Tracheal epithelial cell (primary cell): ENCODE results near the gene PCDHA3. TPM values are rescaled to one million over a fixed set of nuclear protein-coding genes. Genes with fewer than 3 reads are reported as not detected.

Source experiments
- total RNA-seq: library from RNA; depleted of rRNA; stranded (reverse); fragments of >200 nt; gene quantifications from 2 replicates; pipeline ENCODE4 v1.2.1, GENCODE V29; 2014

PCDHA3 gene
- total RNA-seq: under 0.01 TPM in 2 replicates

GRCh38 chr5:140800816-140801493, at the start of gene PCDHA3:
PCDHA3 (plus strand) TSS chr5:140801057.

GRCh38 chr5:140785905-140786686, 14.8 kb upstream of the PCDHA3 start, which contains the start of gene PCDHA1:
PCDHA1 (plus strand) TSS chr5:140786140.

GRCh38 chr5:140794595-140795258, 6.1 kb upstream of the PCDHA3 start, which contains the start of gene PCDHA2:
PCDHA2 (plus strand) TSS chr5:140794852.

GRCh38 chr5:140806834-140807775, 6.2 kb downstream of the PCDHA3 start, which contains the start of gene PCDHA4:
PCDHA4 (plus strand) TSS chr5:140807068.

GRCh38 chr5:140821375-140822280, 20.8 kb downstream of the PCDHA3 start, which contains the start of gene PCDHA5:
PCDHA5 (plus strand) TSS chr5:140821613.

GRCh38 chr5:140827704-140828361, 27.0 kb downstream of the PCDHA3 start, which contains the start of gene PCDHA6:
PCDHA6 (plus strand) TSS chr5:140827960; CDS start chr5:140828092, 132 bp downstream.

GRCh38 chr5:140833993-140834392, 33.1 kb downstream of the PCDHA3 start, which contains the start of gene PCDHA7:
PCDHA7 (plus strand) TSS chr5:140834269; CDS start chr5:140834384, 115 bp downstream.

GRCh38 chr5:140840978-140841962, 40.4 kb downstream of the PCDHA3 start, which contains the start of gene PCDHA8:
PCDHA8 (plus strand) TSS chr5:140841187; CDS start chr5:140841322, 135 bp downstream.

GRCh38 chr5:140848139-140849102, 47.6 kb downstream of the PCDHA3 start, which contains the start of gene PCDHA9:
PCDHA9 (plus strand) TSS chr5:140848382; CDS start chr5:140848496, 114 bp downstream.

Other genes starting within 250 kb of the PCDHA3 start
- gene SRA1, start 243.6 kb upstream of the PCDHA3 start, total RNA-seq: 16.4 and 34.5 TPM in 2 replicates
- 3.2 and 6.0 TPM in 2 replicates for gene APBB3, start 236.5 kb upstream of the PCDHA3 start, total RNA-seq
- 10.4 and 16.9 TPM in 2 replicates for gene SLC35A4, start 236.2 kb upstream of the PCDHA3 start, total RNA-seq
- gene CD14, start 167.9 kb upstream of the PCDHA3 start, total RNA-seq: 1.4 and 6.8 TPM in 2 replicates
- 9.9 and 26.2 TPM in 2 replicates for gene TMCO6, start 161.6 kb upstream of the PCDHA3 start, total RNA-seq
- gene NDUFA2, start 153.4 kb upstream of the PCDHA3 start, total RNA-seq: 26.5 and 27.9 TPM in 2 replicates
- 62.4 and 66.5 TPM in 2 replicates for gene IK, start 153.2 kb upstream of the PCDHA3 start, total RNA-seq
- 31.5 and 57.8 TPM in 2 replicates for gene WDR55, start 136.2 kb upstream of the PCDHA3 start, total RNA-seq
- 0.43 TPM in 1 of 2 replicates, not detected in the other for gene DND1, start 127.5 kb upstream of the PCDHA3 start, total RNA-seq
- gene HARS1, start 109.7 kb upstream of the PCDHA3 start, total RNA-seq: 36.7 and 59.8 TPM in 2 replicates
- gene HARS2, start 109.6 kb upstream of the PCDHA3 start, total RNA-seq: 30.9 and 45.3 TPM in 2 replicates
- 44.5 and 49.2 TPM in 2 replicates for gene ZMAT2, start 100.6 kb upstream of the PCDHA3 start, total RNA-seq
- not detected in 2 replicates for gene PCDHA1, start 14.9 kb upstream of the PCDHA3 start, total RNA-seq
- not detected in 2 replicates for gene PCDHA2, start 6.2 kb upstream of the PCDHA3 start, total RNA-seq
- gene PCDHA4, start 6.0 kb downstream of the PCDHA3 start, total RNA-seq: 0.21 and 1.2 TPM in 2 replicates
- gene PCDHA5, start 20.6 kb downstream of the PCDHA3 start, total RNA-seq: not detected in 2 replicates
- gene PCDHA6, start 26.9 kb downstream of the PCDHA3 start, total RNA-seq: 0.43 and 0.48 TPM in 2 replicates
- under 0.01 and 0.48 TPM in 2 replicates for gene PCDHA7, start 33.2 kb downstream of the PCDHA3 start, total RNA-seq
- not detected in 2 replicates for gene PCDHA8, start 40.1 kb downstream of the PCDHA3 start, total RNA-seq
- gene PCDHA9, start 47.3 kb downstream of the PCDHA3 start, total RNA-seq: under 0.01 TPM in 2 replicates
- under 0.01 and 0.48 TPM in 2 replicates for gene PCDHA10, start 54.8 kb downstream of the PCDHA3 start, total RNA-seq
- 0.48 and 1.7 TPM in 2 replicates for gene PCDHA11, start 67.9 kb downstream of the PCDHA3 start, total RNA-seq
- 0.21 and 0.48 TPM in 2 replicates for gene PCDHA12, start 74.3 kb downstream of the PCDHA3 start, total RNA-seq
- 0.24 TPM in 1 of 2 replicates, not detected in the other for gene PCDHA13, start 81.1 kb downstream of the PCDHA3 start, total RNA-seq
- 0.48 and 0.85 TPM in 2 replicates for gene PCDHAC1, start 125.2 kb downstream of the PCDHA3 start, total RNA-seq
- 1.9 and 16.0 TPM in 2 replicates for gene PCDHAC2, start 165.4 kb downstream of the PCDHA3 start, total RNA-seq